ENCODE measurements around the gene DNAH14. TPM values are rescaled to one million over a fixed set of nuclear protein-coding genes. Genes with fewer than 3 reads are reported as not detected.

Gene DNAH14
- total and polyA plus RNA-seq, 2 donors (not counting 3 experiments of a cell fraction or from before 2014, with no cell fraction given) = 1.5 to 7.1 TPM

- no TSS peak for BruUV-seq (replicated peaks)
- no peak overlapping the region for H3K4me2 ChIP-seq (ENCODE audit: insufficient read depth, low read length)
- H3K36me3 ChIP-seq (ENCODE audit: control insufficient read depth in 2 of 2, extremely low read depth in 1 of 2, insufficient read depth in 2 of 2, low read length in 2 of 2) = no peaks in the 10 kb centered on the region
- H3K9me3 ChIP-seq (replicated peaks; ENCODE audit: control insufficient read depth, insufficient read depth, low read length) = no peaks in the 10 kb centered on the region
- POLR2A ChIA-PET = no interaction called here
- H3K27me3 ChIP-seq (ENCODE audit: control insufficient read depth in 2 of 2, insufficient read depth in 2 of 2, low read length in 2 of 2) = peaks cover 1 to 2% of the 10 kb centered on the region in 2 experiments
- no peak overlapping the region for H3K9ac ChIP-seq (replicated peaks; ENCODE audit: extremely low read depth, insufficient read depth, low read length)
- no peak overlapping the region for H2AFZ ChIP-seq (ENCODE audit: low read depth, low read length)
- no peaks in the 10 kb centered on the region for H4K20me1 ChIP-seq (replicated peaks; ENCODE audit: control insufficient read depth, extremely low read depth, insufficient read depth, low read length)
- DNase-seq (ENCODE audit: low read depth, low spot score) (no peak), FAIRE-seq (no peak)
- H3K4me3 ChIP-seq (replicated peaks in 1 of 3; ENCODE audit: insufficient read depth in 1 of 3, low read depth in 1 of 3, low read length in 3 of 3) = no peak overlapping the region
- CTCF ChIA-PET = no interaction called here
- H3K9me1 ChIP-seq (replicated peaks; ENCODE audit: control insufficient read depth, extremely low read depth, insufficient read depth, low read length) = no peaks in the 10 kb centered on the region
- H3K4me1 ChIP-seq (ENCODE audit: control insufficient read depth, extremely low read depth, insufficient read depth, low read length) = no peaks in the 10 kb centered on the region
- intact Hi-C loops (cut with micrococcal nuclease) = no loop called here
- no peaks in the 10 kb centered on the region for H3K79me2 ChIP-seq (ENCODE audit: control insufficient read depth, insufficient read depth, low read length)
- H3K27ac ChIP-seq (ENCODE audit: insufficient read depth, low read depth, low read length) = no peak overlapping the region
- no peak for TF ChIP-seq CTCF (IDR thresholded peaks at IDR 0.05; ENCODE audit: extremely low read depth in 1 of 2, insufficient read depth in 1 of 2, low read depth in 1 of 2, low read length in 2 of 2)
- no peak for TF ChIP-seq EZH2 (IDR thresholded peaks at IDR 0.05; ENCODE audit: borderline replicate concordance, low read depth, low read length, severe bottlenecking)
- no peak for TF ChIP-seq JUN (IDR thresholded peaks at IDR 0.05; ENCODE audit: borderline replicate concordance, insufficient read depth, insufficient read length, low read depth)
- TF ChIP-seq POLR2A (IDR thresholded peaks at IDR 0.05; ENCODE audit: low read depth, low read length) = no peak
- TF ChIP-seq MAX (IDR thresholded peaks at IDR 0.05; ENCODE audit: insufficient read depth, insufficient read length) = no peak
- TF ChIP-seq MYC (IDR thresholded peaks at IDR 0.05; ENCODE audit: low read depth, low read length) = no peak
- no peak for TF ChIP-seq GATA2 (IDR thresholded peaks at IDR 0.05; ENCODE audit: insufficient read depth, insufficient read length, low read depth, low read length)
- no peak for TF ChIP-seq POLR2AphosphoS5 (IDR thresholded peaks at IDR 0.05; ENCODE audit: insufficient read depth, low read depth, low read length)
- no peak for TF ChIP-seq FOS (IDR thresholded peaks at IDR 0.05; ENCODE audit: borderline replicate concordance, insufficient read depth, low read length)
- dilution Hi-C loops (cut with MboI; ENCODE audit: extremely low pct_ligation_motif_present, low sequenced_read_pairs) = no loop called here
These were observed 506.0 kb downstream of the DNAH14 start for GRCh38 chr1:225435487-225435886.

All from endothelial cell of umbilical vein (primary cell).